Upper lobe of left lung (tissue), 6 donors: Measurements from ENCODE around the gene NAT16. TPM values are rescaled to one million over a fixed set of nuclear protein-coding genes. Genes with fewer than 3 reads are reported as not detected.

Experiments
- ATAC-seq, 2 donors: fragments of 200-7000 bp; cut with Tn5 transposase; one replicate each; pipeline ENCODE4 v1.9.1; 2022; ENCODE audit warnings: mild to moderate bottlenecking in 2 of 2, moderate library complexity in 2 of 2; ENCODE audit not compliant: low FRiP score in 2 of 2
- DNase-seq, 2 donors: peaks; one replicate each; pipeline ENCODE4 v3.0.0-alpha.2; 2019 to 2020
- H3K27ac ChIP-seq, 4 donors: fragments of 200-600 bp; sonication (generic); one replicate each; pipeline ENCODE4 v1.5.1; 2016 to 2019
- H3K27me3 ChIP-seq, 4 donors: fragments of 200-600 bp; sonication (generic); one replicate each; pipeline ENCODE4 v1.5.1; 2017 to 2019
- H3K36me3 ChIP-seq, 4 donors: fragments of 200-600 bp; sonication (generic); one replicate each; pipeline ENCODE4 v1.5.1; 2016 to 2019
- H3K4me1 ChIP-seq, 4 donors: fragments of 200-600 bp; sonication (generic); one replicate each; pipeline ENCODE4 v1.5.1; 2018 to 2019
- H3K4me3 ChIP-seq, 4 donors: fragments of 200-600 bp; sonication (generic); one replicate each; pipeline ENCODE4 v1.5.1; 2017 to 2019; ENCODE audit warnings: mild to moderate bottlenecking in 2 of 4, moderate library complexity in 1 of 4
- H3K9me3 ChIP-seq, 4 donors: fragments of 200-600 bp; sonication (generic); one replicate each; pipeline ENCODE4 v1.5.1; 2018 to 2019
- EP300 ChIP-seq, 4 donors: sonication (generic); formaldehyde crosslinking; IDR thresholded peaks; one replicate each; pipeline ENCODE4 v1.5.1; 2017; ENCODE audit warnings: antibody characterized with exemption in 4 of 4, control low read depth in 2 of 4
- POLR2A ChIP-seq, 4 donors: fragments of 450-650 bp; IDR thresholded peaks; one replicate each; pipeline ENCODE4 v1.5.1; 2016 to 2017; ENCODE audit warnings: antibody characterized with exemption in 4 of 4, mild to moderate bottlenecking in 2 of 4
- POLR2AphosphoS5 ChIP-seq, 2 donors: sonication (generic); formaldehyde crosslinking; IDR thresholded peaks; one replicate each; pipeline ENCODE4 v1.5.1; 2017; ENCODE audit warnings: antibody characterized with exemption in 2 of 2
- WGBS, 2 donors: methylation state at CpG; one replicate each; pipeline ENCODE4 v1.1.5; 2017 to 2018; 5-methylcytosine and 5-hydroxymethylcytosine counted together
- total RNA-seq, 6 donors: library from RNA; depleted of rRNA in 4 of 6; stranded (reverse); fragments of >200 nt in 4 of 6; gene quantifications; one replicate each; pipeline versions ENCODE4 v1.1.0 to v1.2.1, GENCODE V29; 2016 to 2021
- TF ChIP-seq, protein P1 (sequence below), 6 experiments: fragments of 450-650 bp in 4 of 6; fragments of 200-600 bp in 2 of 6; sonication (generic) in 2 of 6; IDR thresholded peaks; one replicate each; pipeline ENCODE4 v1.5.1; 2016 to 2019; ENCODE audit warnings: antibody characterized with exemption in 6 of 6
- donor health status: DM: no; HTN: no; CAD: no; lungs with moderate emphysema.
- donor health status: DM: no; HTN: yes; CAD: no; lungs with severe emphysema.

The NAT16 gene
- total RNA-seq, 6 donors from 2014 or later: not detected

DNA sequence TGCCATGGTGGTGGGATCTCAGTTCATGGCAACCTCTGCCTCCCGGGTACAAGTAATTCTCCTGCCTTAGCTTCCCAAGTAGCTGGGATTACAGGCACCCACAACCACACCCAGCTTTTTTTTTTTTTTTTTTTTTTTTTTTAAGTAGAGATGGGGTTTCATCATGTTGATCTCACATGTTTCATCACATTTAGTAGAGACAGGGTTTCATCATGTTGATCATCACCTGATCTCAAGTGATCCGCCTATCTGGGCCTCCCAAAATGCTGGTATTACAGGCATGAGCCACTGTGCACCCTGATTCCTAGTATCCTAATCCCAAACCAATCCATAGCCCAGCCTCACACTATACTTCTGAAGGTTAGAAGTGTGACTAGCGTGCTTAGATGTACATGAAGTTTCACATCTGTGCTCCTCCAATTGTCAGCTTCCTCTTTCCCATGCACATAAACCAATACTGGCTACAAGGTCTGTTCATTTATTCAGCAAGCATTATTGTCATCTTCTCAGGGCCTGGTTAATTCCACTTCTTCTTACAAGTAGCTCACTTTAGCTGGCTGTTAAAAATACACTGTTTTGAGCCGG, 6.8 kb upstream of the NAT16 start:
- TF ChIP-seq POLR2A (IDR thresholded peaks at IDR 0.05): no peak
- TF ChIP-seq, protein P1, sequence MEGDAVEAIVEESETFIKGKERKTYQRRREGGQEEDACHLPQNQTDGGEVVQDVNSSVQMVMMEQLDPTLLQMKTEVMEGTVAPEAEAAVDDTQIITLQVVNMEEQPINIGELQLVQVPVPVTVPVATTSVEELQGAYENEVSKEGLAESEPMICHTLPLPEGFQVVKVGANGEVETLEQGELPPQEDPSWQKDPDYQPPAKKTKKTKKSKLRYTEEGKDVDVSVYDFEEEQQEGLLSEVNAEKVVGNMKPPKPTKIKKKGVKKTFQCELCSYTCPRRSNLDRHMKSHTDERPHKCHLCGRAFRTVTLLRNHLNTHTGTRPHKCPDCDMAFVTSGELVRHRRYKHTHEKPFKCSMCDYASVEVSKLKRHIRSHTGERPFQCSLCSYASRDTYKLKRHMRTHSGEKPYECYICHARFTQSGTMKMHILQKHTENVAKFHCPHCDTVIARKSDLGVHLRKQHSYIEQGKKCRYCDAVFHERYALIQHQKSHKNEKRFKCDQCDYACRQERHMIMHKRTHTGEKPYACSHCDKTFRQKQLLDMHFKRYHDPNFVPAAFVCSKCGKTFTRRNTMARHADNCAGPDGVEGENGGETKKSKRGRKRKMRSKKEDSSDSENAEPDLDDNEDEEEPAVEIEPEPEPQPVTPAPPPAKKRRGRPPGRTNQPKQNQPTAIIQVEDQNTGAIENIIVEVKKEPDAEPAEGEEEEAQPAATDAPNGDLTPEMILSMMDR (IDR thresholded peaks at IDR 0.05): no peak
- no peak for TF ChIP-seq POLR2AphosphoS5 (IDR thresholded peaks at IDR 0.05)
- TF ChIP-seq EP300 (IDR thresholded peaks at IDR 0.05): no peak
- WGBS, 2 donors: 71 to 81% methylated on average over 4 of the region's 4 CpGs
- Histone ChIP-seq H3K27me3 (no peaks in the 10 kb centered on the region), H3K4me1 (no peaks in the 10 kb centered on the region), H3K9me3 (no peaks in the 10 kb centered on the region), H3K36me3 (no peaks in the 10 kb centered on the region), H3K4me3 (no peak overlapping the region), H3K27ac (no peak overlapping the region)
- no peak for ATAC-seq
- no peak for DNase-seq

DNA sequence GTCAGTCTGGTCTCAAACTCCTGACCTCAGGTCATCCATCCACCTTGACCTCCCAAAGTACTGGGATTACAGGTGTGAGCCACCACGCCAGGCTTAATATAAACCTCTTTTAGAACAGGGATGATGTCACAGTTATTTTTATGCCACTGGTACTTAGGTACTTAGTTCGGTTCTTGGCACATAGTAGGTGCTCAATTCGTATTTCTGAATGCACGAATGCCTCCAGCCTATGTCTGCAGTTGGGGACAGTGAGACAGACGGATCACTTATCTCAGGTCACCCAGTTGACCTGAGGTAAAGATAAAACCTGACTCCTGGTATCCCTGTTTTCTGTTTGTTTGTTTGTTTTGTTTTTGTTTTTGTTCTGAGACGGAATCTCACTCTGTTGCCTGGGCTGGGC, 6.1 kb upstream of the NAT16 start:
- Histone ChIP-seq H3K36me3 (no peaks in the 10 kb centered on the region), H3K27me3 (peaks cover 0 to 1% (median under 1%) of the 10 kb centered on the region in 4 donors), H3K27ac (no peak overlapping the region), H3K9me3 (no peaks in the 10 kb centered on the region), H3K4me3 (no peak overlapping the region), H3K4me1 (no peaks in the 10 kb centered on the region)
- 62 to 66% methylated on average over 6 of the region's 6 CpGs for WGBS, 2 donors
- ATAC-seq (no peak), DNase-seq (no peak)
- TF ChIP-seq POLR2A (IDR thresholded peaks at IDR 0.05) (no peak), EP300 (IDR thresholded peaks at IDR 0.05) (no peak), POLR2AphosphoS5 (IDR thresholded peaks at IDR 0.05) (no peak)
- TF ChIP-seq, protein P1 (IDR thresholded peaks at IDR 0.05): no peak

DNA sequence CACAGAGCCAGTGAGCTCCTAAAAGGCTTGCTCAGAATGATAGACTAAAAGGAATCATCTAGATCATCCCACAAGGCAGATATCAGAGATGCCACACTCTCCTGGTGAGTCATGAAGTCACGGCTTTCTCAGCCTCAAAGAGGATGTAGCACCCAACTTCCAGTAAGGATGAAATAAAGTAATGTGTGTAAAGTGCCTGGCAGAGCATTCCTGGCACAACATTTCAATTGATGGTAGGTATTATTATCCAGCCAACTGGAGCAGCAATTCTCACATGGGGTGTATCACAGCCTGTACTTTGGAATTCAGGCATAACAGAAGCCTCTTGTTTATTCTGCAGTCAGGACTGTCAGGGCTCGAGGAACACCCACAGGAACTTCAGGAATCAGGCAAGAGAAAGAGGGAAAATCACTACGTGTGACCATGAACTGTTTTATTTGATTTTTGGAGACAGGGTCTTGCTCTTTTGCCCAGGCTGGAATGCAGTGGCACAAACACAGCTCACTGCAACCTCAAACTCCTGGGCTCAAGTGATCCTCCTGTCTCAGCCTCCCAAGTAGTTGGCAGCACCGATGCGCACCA, 5.3 kb upstream of the NAT16 start:
- ATAC-seq (no peak), DNase-seq (no peak)
- Histone ChIP-seq H3K4me1 (peaks cover 0 to under 1% (median under 1%) of the 10 kb centered on the region in 4 donors), H3K27ac (no peak overlapping the region), H3K4me3 (no peak overlapping the region), H3K36me3 (no peaks in the 10 kb centered on the region), H3K9me3 (no peaks in the 10 kb centered on the region), H3K27me3 (peaks cover 0 to 10% (median 6%) of the 10 kb centered on the region in 4 donors)
- 51 to 53% methylated on average over 4 to 5 of the region's 5 CpGs for WGBS, 2 donors
- TF ChIP-seq POLR2AphosphoS5 (IDR thresholded peaks at IDR 0.05) (no peak), POLR2A (IDR thresholded peaks at IDR 0.05) (no peak), EP300 (IDR thresholded peaks at IDR 0.05) (no peak)
- TF ChIP-seq, protein P1 (IDR thresholded peaks at IDR 0.05): no peak

DNA sequence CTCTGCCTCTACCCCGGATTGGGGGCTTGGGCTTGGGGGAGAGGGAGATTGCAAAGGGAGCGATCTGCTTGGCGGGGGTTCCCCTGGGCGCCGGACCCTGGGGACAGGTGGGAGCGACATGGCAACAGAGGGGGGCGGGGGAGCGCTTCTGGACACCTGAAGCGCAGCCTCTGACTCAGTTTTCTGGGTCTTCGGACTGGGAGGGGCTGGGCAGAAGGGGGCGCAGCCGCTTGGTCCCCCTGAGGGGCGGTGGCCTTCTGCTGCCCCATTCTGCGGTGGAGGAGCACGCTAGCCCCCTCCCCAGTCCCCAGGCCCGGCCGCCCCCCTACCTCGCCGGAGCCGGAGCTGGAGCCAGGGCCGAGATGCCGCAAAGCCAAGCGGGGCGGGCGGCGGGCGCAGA, 380 bp downstream of the NAT16 start:
- no peak for DNase-seq
- no peak for ATAC-seq
- TF ChIP-seq POLR2A (IDR thresholded peaks at IDR 0.05): no peak
- TF ChIP-seq, protein P1 (IDR thresholded peaks at IDR 0.05): no peak
- no peak for TF ChIP-seq EP300 (IDR thresholded peaks at IDR 0.05)
- no peak for TF ChIP-seq POLR2AphosphoS5 (IDR thresholded peaks at IDR 0.05)
- Histone ChIP-seq H3K27ac (no peak overlapping the region), H3K4me1 (peaks cover 8 to 17% (median 9%) of the 10 kb centered on the region in 4 donors), H3K27me3 (peaks cover 3 to 40% (median 28%) of the 10 kb centered on the region in 4 donors), H3K9me3 (no peaks in the 10 kb centered on the region), H3K36me3 (no peaks in the 10 kb centered on the region), H3K4me3 (no peak overlapping the region)
- WGBS, 2 donors: 0 to 20% methylated on average over 1 to 8 of the region's 27 CpGs

DNA sequence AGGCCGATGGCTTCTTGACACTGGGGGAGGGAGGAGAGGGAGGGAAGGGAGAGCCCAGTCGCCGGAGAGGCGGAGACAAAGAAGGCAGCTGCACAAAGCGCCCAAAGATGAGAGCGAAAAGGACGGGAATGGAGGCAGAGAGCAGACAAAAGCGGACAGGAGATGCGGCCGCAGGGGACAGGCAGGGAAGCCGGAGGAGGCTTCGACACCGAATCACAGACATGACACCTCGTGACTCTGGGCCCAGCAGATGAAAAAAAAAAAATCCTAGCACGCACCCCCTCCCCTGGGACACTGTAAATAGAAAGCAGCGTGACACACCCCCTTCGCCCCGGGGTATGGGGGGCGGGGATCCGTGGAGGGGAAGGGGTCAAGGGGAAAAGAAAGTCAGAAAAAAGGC, 976 bp downstream of the NAT16 start:
- ATAC-seq: no peak
- Histone ChIP-seq H3K4me1 (peaks cover 8 to 23% (median 9%) of the 10 kb centered on the region in 4 donors), H3K9me3 (no peaks in the 10 kb centered on the region), H3K27me3 (peaks cover 3 to 46% (median 33%) of the 10 kb centered on the region in 4 donors), H3K4me3 (no peak overlapping the region), H3K36me3 (no peaks in the 10 kb centered on the region), H3K27ac (no peak overlapping the region)
- DNase-seq: no peak
- TF ChIP-seq EP300 (IDR thresholded peaks at IDR 0.05) (no peak), POLR2AphosphoS5 (IDR thresholded peaks at IDR 0.05) (no peak), POLR2A (IDR thresholded peaks at IDR 0.05) (no peak)
- TF ChIP-seq, protein P1 (IDR thresholded peaks at IDR 0.05): no peak
- 2% methylated on average over 19 to 20 of the region's 20 CpGs for WGBS, 2 donors
